HG03025 (cell line): ENCODE results near the gene BAZ2B.
"Not testable (repeated sequence)": the region's sequence is repeated elsewhere in the genome, so short reads cannot be mapped to it uniquely, and the experiment has no call there.

ENCODE experiments used
- ATAC-seq: cut with Tn5 transposase; IDR thresholded peaks from one replicate; pipeline ENCODE4 v1.9.1; 2021; ENCODE audit warnings: mild to moderate bottlenecking, moderate library complexity; ENCODE audit not compliant: unreplicated experiment, low FRiP score

BAZ2B gene

GRCh38 chr2:159546039-159546438 lies 70.3 kb downstream of the BAZ2B start:
- ATAC-seq: no peak

DNA sequence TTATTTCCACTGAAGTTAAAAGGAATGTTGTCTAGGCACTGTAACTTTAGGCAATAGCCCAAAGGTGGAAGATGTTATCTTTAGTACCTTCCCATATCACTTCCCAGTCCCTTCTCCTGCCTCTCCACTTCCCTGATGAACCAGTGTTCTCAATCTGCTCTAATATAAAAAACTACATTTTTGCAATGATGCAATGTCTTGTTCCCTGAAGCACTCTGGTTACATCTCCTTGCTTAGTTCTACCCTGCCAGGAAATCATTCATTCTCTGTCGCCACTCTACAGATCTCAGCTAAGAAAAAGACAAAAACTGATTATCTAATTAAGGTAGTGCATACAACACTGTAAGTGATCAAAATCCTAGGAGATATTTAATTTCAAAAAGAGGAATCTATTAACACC lies 71.3 kb downstream of the BAZ2B start:
- ATAC-seq: no peak

DNA sequence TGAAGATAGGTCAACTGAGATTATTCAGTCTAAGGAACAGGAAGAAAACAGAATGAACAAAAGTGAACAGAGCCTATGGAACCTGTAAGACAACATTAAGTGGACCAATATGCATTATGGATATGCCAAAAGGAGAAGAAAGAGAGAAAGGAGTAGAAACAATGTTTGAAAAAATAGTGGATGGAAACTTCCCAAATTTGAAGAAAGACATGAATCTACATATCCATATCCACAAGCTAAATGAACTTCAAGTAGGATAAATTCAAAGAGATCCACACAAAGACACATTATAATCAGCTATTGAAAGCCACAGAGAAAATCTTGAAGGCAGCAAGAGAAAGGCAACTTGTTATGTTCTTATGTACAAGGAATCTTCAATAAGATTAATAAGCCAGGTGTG lies 74.2 kb downstream of the BAZ2B start:
- no peak for ATAC-seq

DNA sequence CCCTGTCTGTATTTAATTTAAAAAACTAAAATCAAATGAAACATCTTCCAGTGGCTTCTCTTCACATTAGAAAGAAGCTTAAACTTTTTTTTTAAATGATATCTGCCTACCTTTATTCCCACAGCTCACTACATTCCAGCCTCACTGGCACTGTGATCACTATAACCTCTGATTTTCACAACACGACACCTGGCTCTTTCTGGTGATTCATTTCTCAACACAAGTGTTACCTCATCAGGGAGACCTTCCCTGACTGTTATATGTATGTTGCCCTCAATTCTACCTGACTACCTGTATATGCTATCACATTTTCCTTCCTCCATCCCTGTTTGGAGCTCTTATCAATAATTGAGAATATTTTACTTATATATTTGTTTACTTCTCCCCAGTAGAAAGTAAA lies 76.6 kb downstream of the BAZ2B start:
- ATAC-seq: no peak

DNA sequence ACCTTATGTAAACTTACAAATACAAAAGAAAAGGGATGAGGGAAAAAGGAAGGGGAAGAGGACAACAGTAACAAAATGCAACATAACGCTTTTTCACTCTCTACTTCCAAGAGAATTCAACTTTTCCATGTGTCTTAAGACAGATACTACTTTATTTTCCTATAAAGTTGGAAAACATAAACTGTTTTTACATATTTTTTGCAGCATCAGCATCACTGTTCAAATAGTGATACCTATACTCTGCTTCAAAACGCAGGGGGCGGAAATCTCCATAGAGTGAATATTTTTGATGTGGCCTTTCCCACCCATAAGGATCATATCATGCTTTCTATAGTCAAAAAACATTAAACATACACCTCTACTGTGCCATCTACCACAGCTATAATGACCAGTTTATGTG lies 77.5 kb downstream of the BAZ2B start:
- no peak for ATAC-seq

DNA sequence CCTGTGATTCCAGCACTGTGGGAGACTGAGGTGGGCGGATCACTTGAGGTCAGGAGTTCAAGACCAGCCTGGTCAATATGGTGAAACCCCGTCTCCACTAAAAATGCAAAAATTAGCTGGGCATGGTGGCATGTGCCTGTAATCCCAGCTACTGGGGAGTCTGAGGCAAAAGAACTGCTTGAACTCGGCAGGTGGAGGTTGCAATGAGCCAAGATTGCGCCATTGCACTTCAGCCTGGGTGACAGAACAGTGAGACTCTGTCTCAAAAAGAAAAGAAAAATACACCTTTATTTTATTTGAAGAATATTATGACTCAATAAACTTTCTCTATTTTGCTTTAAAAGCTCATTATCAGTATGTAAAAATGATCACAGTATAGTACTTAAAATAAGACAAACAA lies 81.1 kb downstream of the BAZ2B start:
- not testable (repeated sequence) for ATAC-seq

DNA sequence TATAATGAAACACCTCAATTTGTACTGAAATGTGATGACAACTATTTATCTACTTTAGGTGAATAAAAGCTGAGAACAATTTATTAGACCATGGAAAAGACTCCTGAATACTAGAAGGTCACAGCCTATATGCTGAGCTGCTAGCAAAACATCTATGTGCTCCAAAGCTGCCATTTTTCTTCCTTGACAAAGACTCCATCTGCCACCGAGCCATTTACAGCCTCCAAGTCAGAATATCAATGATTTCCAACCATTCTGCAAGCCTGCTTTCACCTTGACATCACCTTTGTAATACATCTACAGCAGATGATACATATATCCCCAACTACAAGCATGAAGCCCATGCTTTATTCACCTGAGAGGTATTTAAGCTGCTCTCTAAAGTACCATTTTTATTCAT lies 84.9 kb downstream of the BAZ2B start:
- ATAC-seq: no peak

DNA sequence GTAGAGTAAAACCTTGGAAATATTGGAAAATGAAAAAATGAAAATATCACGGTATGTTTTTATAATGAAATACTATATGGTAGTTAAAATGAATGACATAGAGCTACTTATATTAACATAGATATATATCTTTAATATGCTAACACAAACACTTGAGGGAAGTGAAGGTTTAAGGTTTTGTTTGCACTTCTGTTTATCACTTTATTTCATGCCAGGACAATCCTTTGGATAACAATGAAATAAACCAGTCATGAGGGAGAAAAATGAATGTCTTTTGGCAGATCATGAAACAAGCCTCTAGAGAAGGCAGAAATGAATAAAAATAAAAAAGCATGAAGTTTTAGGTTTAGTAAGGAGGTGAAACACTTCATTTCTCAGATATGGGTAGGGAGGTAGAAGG lies 89.9 kb downstream of the BAZ2B start:
- ATAC-seq: no peak

GRCh38 chr2:159525012-159525411 lies 91.3 kb downstream of the BAZ2B start:
- no peak for ATAC-seq

DNA sequence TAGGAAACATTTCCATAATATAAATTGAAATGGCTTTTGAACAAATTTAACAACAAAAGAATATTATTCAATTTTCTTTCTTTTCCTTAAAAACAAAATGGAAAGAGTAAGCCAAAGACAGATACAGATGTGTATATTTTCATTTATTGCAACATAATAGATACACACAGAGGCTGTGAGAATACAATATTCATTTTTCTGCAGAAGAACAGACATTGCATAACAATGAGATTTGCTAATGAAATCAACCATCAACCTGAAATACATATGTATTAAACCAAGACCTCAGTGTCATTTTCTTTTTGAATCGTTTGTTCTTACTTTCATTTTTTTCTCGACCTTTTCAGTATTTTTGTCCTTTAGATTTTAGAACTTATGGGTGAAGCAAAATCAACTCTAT lies 95.1 kb downstream of the BAZ2B start:
- ATAC-seq: no peak

DNA sequence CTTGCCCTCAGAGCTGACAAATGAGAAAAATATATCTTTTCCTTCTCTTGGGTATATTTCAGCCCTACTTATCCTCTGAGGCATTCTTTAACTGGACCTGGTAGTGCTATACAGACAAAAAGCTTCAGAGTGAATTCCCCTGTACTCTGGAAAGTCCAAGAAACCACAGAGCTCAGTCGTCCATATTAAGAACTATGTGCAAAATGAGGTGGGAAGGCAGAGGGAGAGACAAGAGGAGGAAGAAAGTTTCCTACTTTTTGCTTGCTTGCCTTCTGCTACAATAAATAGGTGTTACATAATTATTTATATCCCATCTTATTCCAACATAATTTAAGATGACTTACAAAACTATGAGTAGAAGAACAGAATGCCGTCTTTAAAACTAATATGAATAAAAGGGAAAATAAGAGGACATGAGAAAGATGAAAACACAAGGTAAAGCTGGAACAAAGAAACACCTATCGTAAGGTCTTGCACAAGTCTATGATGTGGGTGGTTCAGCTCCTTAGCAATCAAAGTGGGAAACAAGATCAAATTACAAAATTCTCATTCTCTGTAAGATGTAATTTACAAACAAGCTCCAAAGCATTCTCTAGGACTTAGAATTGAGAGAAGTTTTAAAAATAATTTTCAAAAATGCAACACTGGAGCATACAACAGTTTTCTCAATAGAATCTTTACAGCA lies 97.9 kb downstream of the BAZ2B start:
- ATAC-seq: no peak

GRCh38 chr2:159516241-159516758 lies 100.0 kb downstream of the BAZ2B start:
- peak; percentile 90 for ATAC-seq

- ATAC-seq: no peak
These were observed 100.9 kb downstream of the BAZ2B start for GRCh38 chr2:159515441-159515840.

- ATAC-seq: no peak
These were observed 102.6 kb downstream of the BAZ2B start for GRCh38 chr2:159513745-159514144.

GRCh38 chr2:159508140-159508539 lies 108.2 kb downstream of the BAZ2B start:
- no peak for ATAC-seq

GRCh38 chr2:159506764-159507440 lies 109.4 kb downstream of the BAZ2B start:
- no peak for ATAC-seq

GRCh38 chr2:159506202-159506601 lies 110.1 kb downstream of the BAZ2B start:
- ATAC-seq: no peak

DNA sequence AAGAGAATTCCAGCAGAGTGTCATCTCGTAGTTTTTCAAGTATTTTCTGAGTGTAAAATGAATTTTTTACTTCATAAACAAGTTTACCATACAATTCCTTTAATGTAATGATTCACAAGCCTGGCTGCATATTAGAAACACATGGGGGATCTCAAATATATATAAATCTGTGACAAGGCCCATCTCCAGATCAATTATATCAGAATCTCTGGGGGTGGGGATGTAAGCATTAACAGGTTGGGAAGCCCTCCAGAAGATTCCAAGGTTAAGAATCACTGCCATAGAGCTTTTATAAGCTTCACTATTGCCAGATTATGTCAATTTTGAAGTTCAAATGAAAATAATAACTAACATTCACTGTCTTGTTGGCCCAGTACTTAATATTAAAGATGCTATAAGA lies 111.2 kb downstream of the BAZ2B start:
- ATAC-seq: no peak

- no peak for ATAC-seq
These were observed 114.6 kb downstream of the BAZ2B start for GRCh38 chr2:159501743-159502142.

GRCh38 chr2:159497847-159498246 lies 118.5 kb downstream of the BAZ2B start:
- no peak for ATAC-seq

GRCh38 chr2:159497256-159497655 lies 119.1 kb downstream of the BAZ2B start:
- ATAC-seq: no peak

DNA sequence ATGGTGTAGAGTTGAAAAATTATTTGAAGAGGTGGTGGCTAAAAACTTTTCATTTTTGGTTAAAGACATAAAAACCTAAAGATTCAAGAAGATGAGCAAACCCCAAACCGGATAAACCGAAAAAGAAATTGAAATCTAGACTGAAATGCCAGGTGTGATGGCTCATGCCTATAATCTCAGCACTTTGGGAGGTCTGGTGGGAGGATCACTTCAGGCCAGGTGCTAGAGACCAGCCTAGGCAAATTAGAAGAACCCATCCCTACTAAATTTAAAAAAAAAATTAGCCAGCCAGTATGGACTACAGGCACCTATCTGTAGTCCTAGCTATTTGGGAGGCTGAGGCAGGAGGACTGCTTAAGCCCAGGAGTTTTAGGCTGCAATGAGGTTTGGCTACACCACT lies 126.9 kb downstream of the BAZ2B start:
- no peak for ATAC-seq
